Uterus (tissue), 2 donors: Measurements from ENCODE around the gene IRAK1.

ENCODE experiments used
- CTCF ChIP-seq, 4 experiments: fragments of 200-600 bp in 2 of 4; fragments of 450-650 bp in 2 of 4; sonication (generic) in 2 of 4; IDR thresholded peaks; one replicate each; pipeline ENCODE4 v1.5.1; 2016 to 2019; ENCODE audit warnings: antibody characterized with exemption in 4 of 4, mild to moderate bottlenecking in 2 of 4, moderate library complexity in 1 of 4
- POLR2A ChIP-seq, 2 donors: fragments of 450-650 bp; IDR thresholded peaks; one replicate each; pipeline ENCODE4 v1.6.1; 2016; ENCODE audit warnings: antibody characterized with exemption in 2 of 2, mild to moderate bottlenecking in 1 of 2, moderate library complexity in 1 of 2

GRCh38 chrX:154026136-154027021 is 6.7 kb upstream of the IRAK1 start:
- TF ChIP-seq POLR2A (IDR thresholded peaks at IDR 0.05) (no peak), CTCF (IDR thresholded peaks at IDR 0.05) (no peak)
